Activated CD4-positive, CD25-positive, alpha-beta regulatory T cell treated with anti-CD3 and anti-CD28 coated beads, Interleukin-2, amount 50 U/mL, for 24 hours (primary cell): ENCODE results near the gene CREB3L2.
"Not testable (repeated sequence)": the region's sequence is repeated elsewhere in the genome, so short reads cannot be mapped to it uniquely, and the experiment has no call there.

Experiments
- ATAC-seq, 2 donors: fragments of 150-1000 bp; cut with Tn5 transposase; one replicate each; pipeline ENCODE4 v1.10.0; 2021; ENCODE audit warnings: mild to moderate bottlenecking in 1 of 2, moderate library complexity in 1 of 2

Gene CREB3L2

DNA sequence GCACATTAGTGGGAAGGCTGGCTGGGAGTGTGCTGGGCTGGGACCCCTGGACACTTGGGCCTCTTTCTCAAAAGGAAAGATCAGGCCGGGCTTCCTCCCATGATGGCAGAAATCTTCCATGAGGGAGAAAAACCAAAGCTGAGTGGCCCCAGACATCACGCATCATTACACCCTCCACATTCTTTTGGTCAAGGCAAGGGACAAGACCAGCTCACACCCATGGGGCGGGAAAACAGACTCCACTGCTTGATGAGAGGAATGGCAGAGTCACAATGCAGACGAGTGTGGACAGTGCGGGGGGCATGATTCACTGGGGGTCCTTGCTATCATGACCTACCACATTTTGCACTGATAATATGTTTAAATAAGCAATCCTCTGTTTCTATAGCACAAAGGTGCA lies 73.3 kb downstream of the CREB3L2 start:
- ATAC-seq = no peak

DNA sequence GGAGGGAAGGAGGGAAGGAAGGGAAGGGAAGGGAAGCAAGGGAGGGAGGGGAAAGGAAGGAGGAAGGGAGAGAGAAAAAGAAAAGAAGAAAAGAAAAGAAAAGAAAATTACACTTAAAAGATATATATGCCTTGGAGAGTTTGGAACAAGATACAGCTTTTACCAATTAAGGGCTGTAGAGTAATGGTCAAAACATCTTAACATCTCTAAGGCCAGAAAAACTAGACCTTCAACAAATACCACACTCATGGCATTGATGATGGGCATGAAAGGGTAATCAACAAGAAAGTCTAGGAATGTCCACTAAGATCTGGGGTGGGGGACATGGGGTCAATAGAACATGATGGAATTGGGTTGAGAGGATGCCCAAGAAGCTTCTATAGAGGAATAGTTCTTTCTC lies 74.5 kb downstream of the CREB3L2 start:
- no peak for ATAC-seq

DNA sequence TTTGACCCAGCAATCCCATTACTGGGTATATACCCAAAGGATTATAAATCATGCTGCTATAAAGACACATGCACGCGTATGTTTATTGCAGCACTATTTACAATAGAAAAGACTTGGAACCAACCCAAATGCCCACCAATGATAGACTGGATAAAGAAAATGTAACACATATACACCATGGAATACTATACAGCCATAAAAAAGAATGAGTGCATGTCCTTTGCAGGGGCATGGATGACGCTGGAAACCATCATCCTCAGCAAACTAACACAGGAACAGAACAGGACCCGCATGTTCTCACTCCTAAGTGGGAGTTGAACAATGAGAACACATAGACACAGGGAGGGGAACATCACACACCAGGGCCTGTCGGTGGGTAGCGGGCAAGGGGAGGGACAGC lies 75.7 kb downstream of the CREB3L2 start:
- ATAC-seq = not testable (repeated sequence)

DNA sequence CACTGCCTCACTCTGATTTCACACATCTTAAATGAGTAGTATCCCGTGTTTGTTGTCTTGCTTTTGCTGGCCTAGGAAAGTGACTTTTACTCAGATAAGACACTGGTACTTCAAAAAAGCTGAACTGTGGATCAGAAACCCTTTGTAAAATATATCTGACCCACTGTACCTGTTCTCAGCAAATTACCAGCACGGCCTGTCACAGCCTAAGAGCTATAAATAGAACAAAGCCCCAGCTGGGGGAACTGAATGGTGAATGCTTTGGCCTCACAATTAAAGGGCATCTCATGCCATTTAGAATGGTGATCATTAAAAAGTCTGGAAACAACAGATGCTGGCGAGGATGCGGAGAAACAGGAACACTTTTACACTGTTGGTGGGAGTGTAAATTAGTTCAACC lies 76.1 kb downstream of the CREB3L2 start:
- no peak for ATAC-seq

DNA sequence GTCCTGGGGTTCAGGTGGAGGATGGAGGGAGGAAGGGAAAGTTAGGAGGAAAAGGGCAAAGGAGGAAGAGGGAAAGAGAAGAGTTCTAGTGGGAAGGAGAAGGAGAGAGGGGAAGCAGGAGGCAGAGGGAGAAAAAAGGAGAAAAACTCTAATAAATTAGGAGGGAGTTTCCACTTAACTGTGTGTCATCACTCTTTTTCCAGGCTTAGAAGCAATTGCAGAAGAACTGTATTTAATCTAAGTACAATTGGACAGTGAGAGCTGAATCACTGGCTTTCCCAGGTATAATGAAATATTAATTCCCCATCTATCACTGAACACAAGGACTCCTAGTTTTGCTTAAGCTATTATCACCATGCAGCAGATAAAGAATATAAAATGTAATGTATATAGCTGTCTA lies 76.8 kb downstream of the CREB3L2 start:
- ATAC-seq = no peak

DNA sequence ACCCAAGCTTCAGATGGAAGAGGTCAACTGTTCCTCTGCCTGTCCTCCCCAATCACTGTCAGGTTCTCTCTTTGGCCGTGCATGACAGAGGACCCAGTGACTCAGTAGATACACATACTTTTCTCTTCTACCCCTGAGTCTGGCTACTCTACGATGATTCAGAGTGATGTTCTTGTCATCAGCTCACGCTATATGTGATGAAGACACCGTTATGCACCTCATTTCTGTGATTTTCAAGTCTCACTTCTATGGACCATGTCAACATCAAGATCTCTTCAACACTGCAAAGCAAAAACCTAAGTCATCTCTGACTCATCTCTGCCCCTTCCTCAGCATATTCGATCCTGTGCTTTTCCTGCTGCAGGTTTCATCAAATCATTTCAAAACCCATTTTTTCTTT lies 78.5 kb downstream of the CREB3L2 start:
- peak; percentile 95 to 97 for ATAC-seq

DNA sequence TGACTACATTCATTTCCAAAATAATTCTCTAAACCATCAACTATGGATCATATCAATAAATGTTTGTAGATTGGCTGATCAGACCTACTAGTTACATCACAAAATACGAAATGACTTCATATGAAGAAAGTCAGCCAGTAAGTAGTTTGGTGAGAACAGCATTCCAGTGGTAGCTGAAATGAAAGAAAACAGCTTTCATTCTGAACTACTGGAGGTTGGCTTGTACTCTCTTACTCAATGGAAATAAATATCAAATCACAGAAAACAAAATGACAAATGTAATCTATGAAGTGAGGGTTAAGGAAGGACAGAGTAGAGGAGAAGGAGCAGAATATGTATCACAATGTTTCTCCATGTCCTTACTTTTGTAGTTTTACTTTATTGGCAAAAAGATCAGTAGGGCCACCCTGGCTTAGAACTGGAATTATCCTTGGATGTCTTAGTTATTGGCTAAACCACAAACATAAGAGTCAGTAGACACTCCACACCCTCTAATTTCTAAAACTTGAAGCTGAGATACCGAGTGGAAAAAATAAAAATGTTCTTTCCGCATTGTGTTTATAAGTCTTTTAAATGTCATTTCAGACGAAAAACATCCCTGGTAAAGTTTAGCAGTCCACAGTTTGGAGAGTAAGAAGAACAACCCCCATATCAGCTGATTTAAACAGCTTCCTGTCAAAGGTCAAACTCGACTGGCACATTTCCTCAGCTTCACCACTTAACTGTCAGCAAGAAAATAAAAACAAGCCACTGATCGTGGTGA lies 81.1 kb downstream of the CREB3L2 start:
- ATAC-seq = no peak

DNA sequence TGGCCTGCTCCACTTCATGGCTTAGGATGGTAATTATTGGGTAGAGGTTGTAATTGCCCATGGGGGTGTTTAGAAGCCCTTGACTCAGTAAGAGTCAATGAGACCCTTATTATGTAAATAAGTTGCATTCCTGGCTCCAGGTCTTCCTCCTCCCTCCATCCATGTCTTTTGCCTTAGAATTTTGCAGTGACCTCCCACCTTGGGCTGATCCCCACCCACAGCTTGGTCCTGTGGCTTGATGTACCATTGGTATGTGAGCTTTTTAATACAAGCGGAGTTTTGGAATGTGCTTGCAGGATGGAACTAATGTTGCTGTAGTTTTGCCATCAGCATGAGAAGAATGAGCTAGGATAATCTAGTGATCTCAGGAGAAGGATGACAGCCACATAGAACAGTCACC lies 81.9 kb downstream of the CREB3L2 start:
- no peak for ATAC-seq

DNA sequence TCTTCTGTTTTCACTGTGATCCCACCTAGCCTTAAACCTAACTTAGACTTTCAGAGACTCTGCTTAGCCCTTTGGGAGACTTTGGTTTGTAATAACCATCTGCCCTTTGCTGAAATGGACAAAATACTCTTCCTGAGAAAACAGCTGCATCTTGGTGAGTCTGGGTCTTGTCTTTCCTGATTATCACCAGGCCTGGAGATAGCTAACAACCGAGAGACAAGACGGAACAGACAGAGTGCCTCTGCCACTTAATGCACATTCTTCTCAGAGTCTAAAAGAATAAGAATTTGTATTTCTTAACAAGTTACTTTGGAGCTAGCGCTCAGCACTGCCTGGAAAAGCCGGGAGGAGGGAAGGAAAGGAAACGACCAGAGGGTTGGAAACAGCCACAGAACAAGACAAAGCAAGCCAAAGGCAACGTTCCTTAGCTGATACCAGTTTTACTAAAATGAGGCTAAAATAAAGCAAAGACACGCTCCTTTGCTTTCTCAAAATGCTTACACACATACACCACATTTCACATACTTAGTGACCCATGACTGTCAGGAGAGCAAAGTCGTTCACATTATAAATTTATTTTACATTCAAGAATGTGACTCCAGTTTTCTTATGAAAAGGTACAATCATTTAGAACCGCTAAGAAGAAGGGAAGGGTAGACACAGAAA lies 84.8 kb downstream of the CREB3L2 start:
- ATAC-seq = no peak

DNA sequence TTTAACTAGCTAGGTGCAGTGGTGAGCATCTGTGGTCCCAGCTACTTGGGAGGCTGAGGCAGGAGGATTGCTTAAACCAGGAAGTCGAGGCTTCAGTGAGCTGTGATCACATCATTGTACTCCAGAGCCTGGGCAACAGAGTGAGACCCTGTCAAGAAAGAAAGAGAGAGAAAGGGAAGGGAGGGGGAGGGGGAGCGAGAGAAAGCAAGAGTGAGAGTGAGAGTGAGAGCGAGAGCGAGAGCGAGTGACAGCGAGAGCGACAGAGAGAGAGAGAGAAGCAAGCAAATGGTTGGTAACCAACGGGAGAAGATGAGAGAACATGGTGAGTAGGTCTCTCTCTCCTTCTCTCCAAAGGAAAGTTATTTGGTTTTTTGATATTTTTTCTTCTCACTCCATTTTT lies 85.3 kb downstream of the CREB3L2 start:
- no peak for ATAC-seq

DNA sequence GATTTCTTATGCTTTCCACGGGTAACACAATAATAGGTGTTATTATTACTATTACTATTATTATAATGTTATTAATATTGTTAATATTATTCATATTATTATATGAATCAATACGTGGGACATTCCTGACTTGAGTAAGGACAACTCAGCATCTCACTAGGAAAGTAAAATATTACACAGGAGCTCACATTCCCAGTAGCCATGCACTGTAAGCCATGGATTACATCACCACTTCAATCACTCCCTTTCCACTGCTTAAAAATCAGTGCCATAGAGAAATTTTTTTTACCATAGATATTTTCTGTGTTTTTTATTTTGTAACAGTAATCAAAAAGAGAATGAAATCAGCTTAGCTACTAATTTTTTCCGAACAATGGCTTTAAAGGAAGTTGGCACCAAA lies 86.6 kb downstream of the CREB3L2 start:
- no peak for ATAC-seq

DNA sequence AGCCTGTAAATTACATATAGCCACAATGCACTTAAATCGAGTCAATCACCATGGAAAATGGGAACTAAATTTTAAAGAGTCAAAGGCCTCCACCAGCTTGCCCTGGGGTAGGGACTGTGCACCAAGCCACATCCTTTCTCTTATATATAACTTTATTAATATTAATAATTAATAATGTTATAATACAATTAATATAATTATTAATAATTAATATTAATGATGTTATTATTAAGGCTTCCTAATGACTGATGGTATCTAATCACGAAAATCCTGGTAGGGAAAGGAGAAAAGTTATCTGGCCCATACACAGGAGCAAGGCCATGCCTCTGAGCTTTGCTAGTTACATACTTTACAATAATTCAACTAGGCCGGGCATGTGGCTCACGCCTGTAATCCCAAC lies 87.9 kb downstream of the CREB3L2 start:
- no peak for ATAC-seq

DNA sequence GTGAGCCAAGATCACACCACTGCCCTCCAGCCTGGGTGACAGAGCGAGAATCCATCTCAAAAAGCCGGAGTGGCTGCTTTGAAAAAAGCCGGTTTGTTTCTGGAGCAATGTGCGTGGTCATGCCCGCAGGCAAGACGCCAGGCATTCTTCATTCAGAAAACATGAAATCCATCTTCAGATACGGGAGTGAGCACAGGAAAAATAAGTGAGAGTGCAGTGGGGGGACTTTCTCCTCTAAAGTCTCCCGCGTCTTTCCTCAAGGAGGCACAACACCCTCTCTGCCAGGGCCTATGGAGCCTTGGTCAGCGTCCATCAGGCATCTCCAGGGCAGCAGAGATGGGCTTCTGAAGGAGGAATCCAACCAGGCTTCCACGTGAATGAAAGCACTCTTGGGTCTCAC lies 92.8 kb downstream of the CREB3L2 start:
- no peak for ATAC-seq

DNA sequence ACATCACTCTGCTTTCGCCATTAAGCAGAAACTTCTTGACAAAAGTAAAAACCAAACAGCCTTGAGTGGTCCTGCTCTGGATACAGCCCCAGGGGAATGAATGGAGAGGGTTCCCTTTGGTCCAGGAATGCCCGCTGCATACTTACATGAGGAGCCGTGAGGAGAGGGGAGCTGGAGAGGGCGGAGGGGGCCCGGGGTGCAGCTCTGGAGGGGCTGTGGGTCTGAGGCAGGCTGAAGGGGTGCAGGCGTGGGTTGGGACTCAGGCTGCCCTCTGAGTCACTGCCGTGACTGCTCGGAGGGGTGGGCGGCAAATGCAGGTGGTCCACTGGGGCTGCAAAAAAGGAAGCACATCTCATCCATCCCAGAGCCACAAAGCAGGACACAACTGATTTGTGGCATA lies 93.8 kb downstream of the CREB3L2 start:
- ATAC-seq = no peak

DNA sequence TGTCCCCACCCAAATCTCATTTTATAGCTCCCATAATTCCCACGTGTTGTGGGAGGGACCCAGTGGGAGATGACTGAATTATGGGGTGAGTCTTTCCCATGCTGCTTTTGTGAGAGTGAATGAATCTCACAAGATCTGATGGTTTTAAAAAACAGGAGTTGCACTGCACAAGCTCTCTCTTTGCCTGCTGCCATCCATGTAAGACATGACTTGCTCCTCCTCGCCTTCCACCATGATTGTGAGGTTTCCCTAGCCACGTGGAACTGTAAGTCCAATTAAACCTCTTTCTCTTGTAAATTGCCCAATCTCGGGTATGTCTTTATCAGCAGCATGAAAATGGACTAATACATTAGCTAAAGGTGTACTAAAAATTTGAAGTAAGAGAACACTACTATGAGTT lies 95.2 kb downstream of the CREB3L2 start:
- ATAC-seq = not testable (repeated sequence)

DNA sequence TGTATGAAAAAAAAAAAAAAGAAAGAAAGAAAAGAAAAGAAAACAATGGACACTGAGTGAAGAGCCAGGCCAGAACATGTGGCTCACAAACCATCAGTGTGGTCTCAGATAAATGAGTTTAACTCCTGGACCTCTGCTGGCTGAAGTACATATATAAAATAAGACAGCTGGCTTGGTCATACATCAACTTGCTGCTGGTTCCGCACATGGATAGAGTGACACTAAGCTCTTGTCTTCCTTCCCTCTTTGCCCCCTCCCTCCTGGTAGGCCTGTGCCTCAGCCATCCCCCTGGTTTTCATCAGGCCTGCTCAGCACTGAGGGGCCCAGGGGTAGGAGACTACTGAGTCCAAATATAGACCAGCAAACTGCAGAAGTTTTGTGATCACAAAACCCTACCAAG lies 97.1 kb downstream of the CREB3L2 start:
- no peak for ATAC-seq

DNA sequence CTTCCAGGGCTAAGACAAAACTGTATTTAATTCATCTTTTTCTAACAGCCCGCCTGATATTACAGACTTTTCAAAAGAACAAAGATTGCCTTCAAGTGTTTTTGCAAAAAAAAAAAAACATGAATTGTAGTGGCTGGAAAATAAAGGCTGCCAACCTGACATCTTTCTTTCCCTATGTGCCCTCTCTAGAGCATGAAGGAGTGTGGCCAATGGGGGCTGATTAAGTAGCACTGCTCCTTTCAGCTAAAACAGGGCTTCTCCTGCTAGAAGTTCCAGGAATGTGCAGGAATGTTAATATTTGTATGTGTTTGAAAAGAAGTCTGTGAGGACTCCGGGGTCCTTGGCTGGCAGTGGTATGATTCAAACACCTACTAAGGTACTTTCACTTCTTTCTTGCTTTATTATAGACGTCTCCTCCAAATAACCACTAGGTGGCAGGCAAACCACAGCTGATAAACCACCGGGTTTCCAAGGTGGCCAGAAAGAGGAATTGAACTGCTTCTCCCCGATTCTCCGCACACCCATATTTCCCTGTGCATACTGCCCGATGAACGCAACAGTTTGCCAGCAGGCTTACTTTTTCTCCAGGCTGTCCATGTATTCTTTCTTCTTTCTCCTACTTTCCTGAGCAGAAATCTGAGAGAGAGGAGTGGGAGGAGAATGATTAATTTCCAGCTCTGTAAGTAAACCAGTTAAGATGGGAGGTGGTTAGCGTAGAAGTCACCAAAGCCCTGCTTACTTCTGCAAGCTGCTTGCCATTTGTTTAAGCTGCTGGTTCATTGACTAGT lies 98.3 kb downstream of the CREB3L2 start:
- ATAC-seq = peak; percentile 77 to 83

DNA sequence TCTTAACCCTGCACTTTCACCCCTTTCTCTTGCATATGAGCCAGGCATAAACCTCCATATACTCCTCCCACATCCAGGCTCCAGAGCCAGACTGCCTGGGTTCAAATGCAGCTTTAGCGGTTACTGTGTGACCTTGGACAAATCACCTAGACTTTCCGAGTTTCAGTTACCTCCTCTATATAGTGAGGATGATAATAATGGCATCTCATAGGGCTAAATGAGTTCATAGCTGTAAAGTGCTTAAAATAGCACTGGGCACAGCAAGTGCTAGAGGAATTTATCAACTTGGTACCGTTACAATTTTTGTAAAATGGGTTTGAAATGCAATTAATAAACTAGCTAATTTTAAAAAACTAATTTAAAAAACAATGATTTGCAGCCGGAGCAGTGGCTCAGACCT lies 101.7 kb downstream of the CREB3L2 start:
- no peak for ATAC-seq

DNA sequence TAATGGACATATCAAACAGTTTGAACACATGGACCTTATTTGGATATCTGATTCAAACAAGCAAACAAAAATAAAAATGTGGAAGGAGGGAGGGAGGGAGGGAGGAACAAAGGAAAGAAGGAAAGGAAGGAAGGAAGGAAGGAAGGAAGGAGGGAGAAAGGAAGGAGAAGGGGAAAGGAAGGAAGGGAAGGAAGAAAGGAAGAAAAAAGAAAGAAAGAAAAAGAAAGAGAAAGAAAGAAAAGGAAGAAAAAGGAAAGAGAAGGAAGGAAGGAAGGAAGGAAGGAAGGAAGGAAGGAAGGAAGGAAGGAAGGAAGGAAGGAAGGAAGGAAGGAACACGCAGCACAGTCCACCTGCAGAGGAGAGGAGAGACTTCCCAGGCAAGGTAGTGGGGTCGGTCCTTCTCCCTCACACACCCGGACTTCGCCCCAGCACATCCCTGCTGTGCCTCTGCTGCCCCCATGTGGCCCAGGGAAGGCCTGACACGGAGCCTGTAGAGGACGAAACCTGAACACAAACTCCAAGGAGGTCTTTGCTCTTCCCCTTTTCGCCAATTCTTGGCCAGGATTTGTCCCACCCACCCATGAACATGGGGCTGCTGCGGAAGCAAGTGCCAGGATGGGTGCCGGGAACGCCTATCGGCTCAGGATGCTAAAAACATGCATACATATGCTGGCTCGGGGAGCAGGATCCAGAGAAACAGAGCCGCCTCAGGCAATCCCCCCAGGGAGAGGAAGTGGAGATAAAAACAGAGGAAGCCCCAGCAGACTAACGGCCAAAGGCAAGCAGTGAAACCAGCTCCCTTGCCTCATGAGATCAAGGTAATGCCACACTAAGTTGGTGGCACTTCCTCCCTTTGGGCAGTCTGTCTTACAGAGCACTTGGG lies 102.8 kb downstream of the CREB3L2 start:
- ATAC-seq = peak; percentile 74 to 82

DNA sequence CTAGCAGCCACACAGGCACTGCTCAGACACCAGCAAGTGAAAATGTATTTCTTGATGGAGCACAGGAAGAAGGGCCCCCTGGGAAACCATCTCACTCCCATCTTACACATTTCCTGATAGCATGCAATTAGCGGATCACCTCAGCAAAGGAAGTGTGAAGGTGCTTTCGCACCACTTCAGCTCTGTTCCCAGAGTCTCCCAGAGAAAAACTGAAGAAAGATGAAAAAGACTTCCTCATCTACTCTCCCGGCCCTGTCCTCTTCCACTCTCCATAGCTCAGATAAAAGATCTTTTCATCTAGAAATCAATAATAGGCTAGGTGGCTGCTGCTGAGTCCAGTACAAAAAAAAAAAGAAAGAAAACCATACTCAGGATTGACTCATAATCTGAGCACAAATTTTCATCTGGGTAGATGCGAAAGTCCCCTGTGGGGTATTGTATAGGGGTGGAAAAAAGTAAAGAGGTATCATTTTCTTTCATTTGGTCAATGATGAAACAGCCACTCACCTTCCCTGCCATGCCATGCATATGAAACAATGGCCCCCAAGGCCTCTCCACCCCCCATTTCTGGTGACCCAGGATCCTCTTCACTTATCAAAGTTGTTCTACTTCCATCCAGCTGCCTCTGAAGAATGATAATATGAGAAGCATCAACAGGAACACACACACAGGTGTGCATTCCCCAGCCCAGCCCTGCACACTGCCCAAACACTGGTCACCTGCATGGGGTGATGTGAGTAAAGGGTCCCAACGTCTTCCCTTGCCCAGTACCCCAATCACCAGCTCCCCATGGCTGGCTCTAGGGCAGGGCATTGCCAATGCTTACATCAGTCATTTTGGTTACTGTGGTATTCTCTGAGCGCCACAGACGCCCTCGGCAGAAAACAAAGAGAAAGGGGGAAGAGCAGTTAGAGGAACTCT lies 106.3 kb downstream of the CREB3L2 start:
- ATAC-seq = peak; percentile 59 to 68

DNA sequence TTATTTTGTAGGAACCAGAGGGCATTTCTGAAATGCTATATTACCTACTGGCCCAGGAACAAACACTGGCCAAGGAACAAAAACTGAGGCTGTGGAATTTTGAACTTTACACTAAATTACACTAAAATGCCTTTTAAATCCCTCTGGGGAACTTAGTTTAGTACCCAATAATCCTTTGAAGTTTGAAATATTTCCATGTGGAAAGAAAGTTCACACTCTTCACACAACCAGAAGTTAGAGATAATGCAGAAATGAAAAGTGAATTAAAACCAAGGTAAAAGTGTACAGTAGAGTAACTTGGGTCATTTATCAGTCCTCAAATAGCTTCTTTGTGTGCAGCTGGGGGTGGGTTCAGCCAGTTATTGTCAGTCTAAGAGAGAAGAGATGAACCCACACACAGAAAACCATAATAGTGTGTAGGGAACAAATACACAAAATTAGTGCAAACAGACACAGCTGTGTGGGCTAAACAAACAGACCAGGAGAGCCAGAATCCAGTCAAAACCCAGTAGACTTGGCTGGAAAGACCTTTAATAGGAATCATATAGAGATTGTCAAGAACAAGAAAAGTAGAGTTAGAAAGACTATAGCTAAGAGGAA lies 108.6 kb downstream of the CREB3L2 start:
- ATAC-seq = no peak
